HL-60 (cell line): ENCODE results near the gene LIN9.
"Not testable (repeated sequence)": the region's sequence is repeated elsewhere in the genome, so short reads cannot be mapped to it uniquely, and the experiment has no call there.

Experiments
- CTCF ChIP-seq: IDR thresholded peaks from one replicate; pipeline ENCODE4 v1.5.1; 2011; ENCODE audit warnings: low read length, control low read depth, inconsistent platforms; ENCODE audit not compliant: insufficient read depth
- GABPA ChIP-seq: IDR thresholded peaks from 2 replicates; pipeline ENCODE4 v1.6.1; 2012; ENCODE audit warnings: low read depth
- POLR2AphosphoS5 ChIP-seq: IDR thresholded peaks from 2 replicates; pipeline ENCODE4 v1.6.1; 2012; ENCODE audit warnings: low read depth
- SPI1 ChIP-seq: IDR thresholded peaks from 2 replicates; pipeline ENCODE4 v1.6.1; 2012; ENCODE audit warnings: low read depth, mild to moderate bottlenecking, borderline replicate concordance
- TF ChIP-seq, protein P1 (sequence below): IDR thresholded peaks from 2 replicates; pipeline ENCODE4 v1.6.1; 2012; ENCODE audit warnings: low read depth; ENCODE audit not compliant: insufficient replicate concordance

DNA sequence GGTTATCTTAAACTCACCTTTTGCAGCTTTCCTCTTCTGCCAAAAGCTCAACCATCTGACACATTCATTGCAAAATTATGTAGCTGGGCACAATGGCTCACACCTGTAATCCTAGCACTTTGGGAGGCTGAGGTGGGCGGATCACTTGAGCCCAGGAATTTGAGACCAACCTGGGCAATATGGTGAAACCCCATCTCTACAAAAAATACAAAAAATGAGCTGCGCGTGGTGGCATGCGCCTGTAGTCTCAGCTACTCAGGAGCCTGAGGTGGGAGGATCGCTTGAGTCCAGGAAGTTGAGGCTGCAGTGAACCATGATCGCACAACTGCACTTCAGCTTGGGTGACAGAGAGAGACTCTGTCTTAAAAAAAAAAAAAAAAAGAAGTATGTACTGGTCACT is 106.3 kb downstream of the LIN9 start:
- TF ChIP-seq GABPA, CTCF, POLR2AphosphoS5, SPI1: not testable (repeated sequence)
- TF ChIP-seq, protein P1, sequence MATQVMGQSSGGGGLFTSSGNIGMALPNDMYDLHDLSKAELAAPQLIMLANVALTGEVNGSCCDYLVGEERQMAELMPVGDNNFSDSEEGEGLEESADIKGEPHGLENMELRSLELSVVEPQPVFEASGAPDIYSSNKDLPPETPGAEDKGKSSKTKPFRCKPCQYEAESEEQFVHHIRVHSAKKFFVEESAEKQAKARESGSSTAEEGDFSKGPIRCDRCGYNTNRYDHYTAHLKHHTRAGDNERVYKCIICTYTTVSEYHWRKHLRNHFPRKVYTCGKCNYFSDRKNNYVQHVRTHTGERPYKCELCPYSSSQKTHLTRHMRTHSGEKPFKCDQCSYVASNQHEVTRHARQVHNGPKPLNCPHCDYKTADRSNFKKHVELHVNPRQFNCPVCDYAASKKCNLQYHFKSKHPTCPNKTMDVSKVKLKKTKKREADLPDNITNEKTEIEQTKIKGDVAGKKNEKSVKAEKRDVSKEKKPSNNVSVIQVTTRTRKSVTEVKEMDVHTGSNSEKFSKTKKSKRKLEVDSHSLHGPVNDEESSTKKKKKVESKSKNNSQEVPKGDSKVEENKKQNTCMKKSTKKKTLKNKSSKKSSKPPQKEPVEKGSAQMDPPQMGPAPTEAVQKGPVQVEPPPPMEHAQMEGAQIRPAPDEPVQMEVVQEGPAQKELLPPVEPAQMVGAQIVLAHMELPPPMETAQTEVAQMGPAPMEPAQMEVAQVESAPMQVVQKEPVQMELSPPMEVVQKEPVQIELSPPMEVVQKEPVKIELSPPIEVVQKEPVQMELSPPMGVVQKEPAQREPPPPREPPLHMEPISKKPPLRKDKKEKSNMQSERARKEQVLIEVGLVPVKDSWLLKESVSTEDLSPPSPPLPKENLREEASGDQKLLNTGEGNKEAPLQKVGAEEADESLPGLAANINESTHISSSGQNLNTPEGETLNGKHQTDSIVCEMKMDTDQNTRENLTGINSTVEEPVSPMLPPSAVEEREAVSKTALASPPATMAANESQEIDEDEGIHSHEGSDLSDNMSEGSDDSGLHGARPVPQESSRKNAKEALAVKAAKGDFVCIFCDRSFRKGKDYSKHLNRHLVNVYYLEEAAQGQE, result not testable (repeated sequence)
